Spleen (tissue), 11 donors: ENCODE measurements around the gene SLC7A6OS. TPM values are rescaled to one million over a fixed set of nuclear protein-coding genes. Genes with fewer than 3 reads are reported as not detected.

Experiments
- DNase-seq: peaks from one replicate; pipeline ENCODE4 v3.0.0-alpha.2; 2020
- H3K27ac ChIP-seq, 8 donors: fragments of 200-600 bp; sonication (generic) in 7 of 8; 1 replicate in 4 of 8; 2 replicates in 4 of 8; pipeline versions ENCODE4 v1.5.0 to v1.8.0; 2016 to 2021; ENCODE audit warnings: inconsistent platforms in 4 of 8, mild to moderate bottlenecking in 4 of 8, moderate library complexity in 1 of 8
- H3K27me3 ChIP-seq, 7 donors: fragments of 200-600 bp; sonication (generic) in 6 of 7; replicated peaks in 1 of 7; 1 replicate in 4 of 7; 2 replicates in 3 of 7; pipeline versions ENCODE4 v1.5.0 to v1.8.0; 2016 to 2021; ENCODE audit warnings: inconsistent platforms in 3 of 7, mild to moderate bottlenecking in 1 of 7
- H3K36me3 ChIP-seq, 6 donors: fragments of 200-600 bp; sonication (generic) in 5 of 6; 1 replicate in 4 of 6; 2 replicates in 2 of 6; pipeline versions ENCODE4 v1.5.0 to v1.8.0; 2016 to 2021; ENCODE audit warnings: inconsistent platforms in 2 of 6
- H3K4me1 ChIP-seq, 6 donors: fragments of 200-600 bp; sonication (generic) in 5 of 6; 1 replicate in 3 of 6; 2 replicates in 3 of 6; pipeline versions ENCODE4 v1.5.0 to v1.8.0; 2016 to 2021; ENCODE audit warnings: inconsistent platforms in 3 of 6
- H3K4me3 ChIP-seq, 8 donors: fragments of 200-600 bp; sonication (generic) in 7 of 8; 1 replicate in 4 of 8; 2 replicates in 4 of 8; pipeline versions ENCODE4 v1.5.0 to v1.8.0; 2016 to 2021; ENCODE audit warnings: inconsistent platforms in 4 of 8, mild to moderate bottlenecking in 4 of 8, moderate library complexity in 2 of 8
- H3K9me3 ChIP-seq, 8 donors: fragments of 200-600 bp; sonication (generic) in 7 of 8; 1 replicate in 4 of 8; 2 replicates in 4 of 8; pipeline versions ENCODE4 v1.5.0 to v1.8.0; 2016 to 2021; ENCODE audit warnings: inconsistent platforms in 4 of 8
- POLR2A ChIP-seq, 3 donors: fragments of 450-650 bp; IDR thresholded peaks; one replicate each; pipeline ENCODE4 v1.5.1; 2017; ENCODE audit warnings: antibody characterized with exemption in 3 of 3, mild to moderate bottlenecking in 1 of 3
- POLR2AphosphoS5 ChIP-seq, 3 donors: sonication (generic); formaldehyde crosslinking; IDR thresholded peaks; one replicate each; pipeline ENCODE4 v1.5.1; 2017; ENCODE audit warnings: antibody characterized with exemption in 3 of 3
- WGBS, 5 donors: extraction: QIAGEN DNeasy Blood & Tissue Kit in 3 of 5; methylation state at CpG; one replicate each; pipeline versions ENCODE4 v1.1.5 to v1.1.7; 2013 to 2018; 5-methylcytosine and 5-hydroxymethylcytosine counted together
- intact Hi-C: fragments of 100-400 bp; cut with DNase I; formaldehyde crosslinking; loops from one replicate; pipeline ENCODE4 v1.15.0; 2023; ENCODE audit warnings: low total_unique reads
- polyA plus RNA-seq, 3 donors: library from polyadenylated mRNA; stranded (reverse); fragments of 200-250 nt; gene quantifications; one replicate each; pipeline ENCODE4 v1.2.1, GENCODE V29; 2013
- total RNA-seq, 7 donors: library from RNA; depleted of rRNA in 3 of 7; stranded (reverse); fragments of >200 nt in 3 of 7; fragmentation: NEBNext Ultra II Directional in 4 of 7; extraction: Animal tissue kit (Norgen Biotek cat#: 25700) in 4 of 7; gene quantifications; one replicate each; pipeline versions ENCODE4 v1.1.0 to v1.2.1, GENCODE V29; 2016 to 2021
- TF ChIP-seq, protein P1 (sequence below), 11 experiments: fragments of 200-600 bp in 7 of 11; fragments of 450-650 bp in 4 of 11; sonication (generic) in 4 of 11; IDR thresholded peaks in 8 of 11; conservative IDR thresholded peaks in 3 of 11; 1 replicate in 7 of 11; 2 replicates in 4 of 11; pipeline versions ENCODE4 v1.4.0 to v1.8.0; 2016 to 2021; ENCODE audit warnings: antibody characterized with exemption in 11 of 11, inconsistent platforms in 4 of 11, mild to moderate bottlenecking in 1 of 11
- donor health status: healthy with polysubstance abuse.
- donor health status: DM: no; HTN: no; CAD: no; lungs with moderate emphysema.
- donor health status: DM: no; HTN: no; CAD: no.
- donor health status: Bipolar disorder and iron deficiency.
- donor health status: healthy.
- donor health status: DM: no; HTN: no; CAD: no.
- donor health status: DM: yes; HTN: yes; CAD: no.

The SLC7A6OS gene
- total and polyA plus RNA-seq, 10 donors, result 7.5 to 30.6 (median 23.5) TPM

DNA sequence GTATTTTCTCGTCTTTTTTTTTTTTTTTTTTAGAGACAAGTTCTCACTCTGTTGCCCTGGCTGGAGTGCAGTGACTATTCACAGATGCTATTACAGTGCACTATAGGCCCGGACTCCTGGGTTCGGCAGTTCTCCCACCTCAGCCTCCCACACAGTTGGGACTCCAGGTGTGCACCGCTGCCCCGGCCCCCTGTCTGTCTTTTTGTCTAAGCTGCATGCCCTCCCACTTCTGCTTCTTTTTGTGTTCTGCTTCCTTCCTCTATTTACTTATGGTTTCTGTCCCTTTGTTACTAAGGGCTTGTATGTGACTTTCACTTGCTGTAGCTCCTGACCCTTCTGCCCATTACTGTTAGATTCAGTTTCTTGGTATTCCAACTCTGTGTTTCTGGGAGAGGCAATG lies 25.9 kb downstream of the SLC7A6OS start:
- Histone ChIP-seq H3K36me3 (peaks cover 0 to 53% (median 3%) of the 10 kb centered on the region in 6 donors), H3K9me3 (no peaks in the 10 kb centered on the region), H3K4me3 (peak overlapping the region in 2 of 8 donors; percentile 4 to 52), H3K4me1 (peaks cover 66 to 100% (median 77%) of the 10 kb centered on the region in 6 donors), H3K27me3 (no peaks in the 10 kb centered on the region), H3K27ac (peak overlapping the region; percentile 64 to 92 (median 82))
- TF ChIP-seq, protein P1, sequence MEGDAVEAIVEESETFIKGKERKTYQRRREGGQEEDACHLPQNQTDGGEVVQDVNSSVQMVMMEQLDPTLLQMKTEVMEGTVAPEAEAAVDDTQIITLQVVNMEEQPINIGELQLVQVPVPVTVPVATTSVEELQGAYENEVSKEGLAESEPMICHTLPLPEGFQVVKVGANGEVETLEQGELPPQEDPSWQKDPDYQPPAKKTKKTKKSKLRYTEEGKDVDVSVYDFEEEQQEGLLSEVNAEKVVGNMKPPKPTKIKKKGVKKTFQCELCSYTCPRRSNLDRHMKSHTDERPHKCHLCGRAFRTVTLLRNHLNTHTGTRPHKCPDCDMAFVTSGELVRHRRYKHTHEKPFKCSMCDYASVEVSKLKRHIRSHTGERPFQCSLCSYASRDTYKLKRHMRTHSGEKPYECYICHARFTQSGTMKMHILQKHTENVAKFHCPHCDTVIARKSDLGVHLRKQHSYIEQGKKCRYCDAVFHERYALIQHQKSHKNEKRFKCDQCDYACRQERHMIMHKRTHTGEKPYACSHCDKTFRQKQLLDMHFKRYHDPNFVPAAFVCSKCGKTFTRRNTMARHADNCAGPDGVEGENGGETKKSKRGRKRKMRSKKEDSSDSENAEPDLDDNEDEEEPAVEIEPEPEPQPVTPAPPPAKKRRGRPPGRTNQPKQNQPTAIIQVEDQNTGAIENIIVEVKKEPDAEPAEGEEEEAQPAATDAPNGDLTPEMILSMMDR (IDR thresholded peaks at IDR 0.05 in 8 of 11, conservative IDR thresholded peaks at IDR 0.05 in 3 of 11), result peak in 1 of 11 experiments; percentile 7
- TF ChIP-seq POLR2AphosphoS5 (IDR thresholded peaks at IDR 0.05), result peak in 2 of 3 donors; percentile 50 to 67
- no peak for TF ChIP-seq POLR2A (IDR thresholded peaks at IDR 0.05)
- peak; percentile 89 for DNase-seq
- intact Hi-C loops, result no loop called here
- 9 to 27% (median 13%) methylated on average over 5 of the region's 5 CpGs for WGBS, 5 donors

DNA sequence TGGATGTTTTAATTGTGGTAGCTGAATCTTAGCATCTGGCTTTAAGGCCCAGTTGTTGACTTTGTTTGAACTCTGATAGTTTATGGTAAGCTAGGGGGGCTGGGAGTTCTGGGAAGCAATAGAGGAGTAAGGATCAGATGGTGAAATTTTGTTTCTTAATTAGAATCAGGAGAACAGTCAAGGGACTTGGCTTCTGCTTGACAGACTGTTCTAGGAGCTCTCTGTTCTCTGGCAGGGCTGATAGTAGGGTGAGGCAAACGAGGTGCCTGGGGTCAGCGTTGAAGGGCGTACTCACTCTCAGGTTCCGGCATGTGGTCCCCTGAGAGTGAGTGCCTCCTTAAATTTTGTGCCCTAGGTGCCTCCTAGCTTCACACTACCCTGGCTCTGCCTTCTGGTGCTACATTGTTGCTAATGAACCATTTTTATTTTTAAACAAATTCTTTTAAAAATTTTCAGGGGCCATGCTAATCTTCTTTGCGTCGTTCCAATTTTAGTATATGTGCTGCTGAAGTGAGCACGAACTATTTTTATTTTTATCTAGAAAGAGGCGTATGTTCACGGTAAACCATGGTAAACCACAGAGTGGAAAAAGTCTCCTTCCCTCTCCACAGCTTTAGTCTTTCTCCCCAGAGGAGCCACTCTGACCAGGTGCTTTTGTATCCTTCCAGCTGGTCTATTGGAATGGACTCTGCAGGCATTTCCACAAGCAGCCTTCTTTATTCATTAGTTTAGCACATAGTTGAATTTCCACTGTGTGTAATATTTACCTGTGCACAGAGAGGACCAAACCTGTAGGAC lies 26.7 kb downstream of the SLC7A6OS start:
- intact Hi-C loops, result no loop called here
- H3K9me3 ChIP-seq, result no peaks in the 10 kb centered on the region
- TF ChIP-seq POLR2A (IDR thresholded peaks at IDR 0.05), result no peak
- TF ChIP-seq, protein P1 (IDR thresholded peaks at IDR 0.05 in 8 of 11, conservative IDR thresholded peaks at IDR 0.05 in 3 of 11), result no peak
- TF ChIP-seq POLR2AphosphoS5 (IDR thresholded peaks at IDR 0.05), result no peak
- no peaks in the 10 kb centered on the region for H3K27me3 ChIP-seq
- peak overlapping the region; percentile 64 to 92 (median 82) for H3K27ac ChIP-seq
- peaks cover 58 to 99% (median 69%) of the 10 kb centered on the region in 6 donors for H3K4me1 ChIP-seq
- peak overlapping the region in 2 of 8 donors; percentile 4 to 52 for H3K4me3 ChIP-seq
- no peak for DNase-seq
- 31 to 52% (median 45%) methylated on average over 9 of the region's 9 CpGs for WGBS, 5 donors
- peaks cover 0 to 55% (median 4%) of the 10 kb centered on the region in 6 donors for H3K36me3 ChIP-seq

DNA sequence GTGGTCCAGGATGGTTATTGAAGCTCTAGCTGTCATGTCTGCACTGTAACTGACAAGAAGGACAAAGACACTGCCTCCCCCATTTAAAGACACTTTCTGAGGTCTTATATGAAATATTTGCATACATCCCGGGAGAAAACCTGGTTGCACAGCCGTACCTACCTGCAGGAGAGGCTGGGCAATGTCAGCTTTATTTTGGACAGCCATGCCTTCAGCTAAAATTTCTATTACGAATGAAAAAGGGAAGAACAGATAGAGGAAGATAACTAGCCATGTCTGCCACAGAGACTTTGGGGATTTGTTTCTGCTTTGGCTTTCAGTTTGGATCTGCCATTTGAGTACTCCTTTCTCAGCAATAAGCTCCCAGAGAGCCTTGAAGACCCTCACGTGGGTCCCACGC lies 27.4 kb downstream of the SLC7A6OS start:
- WGBS, 5 donors, result 43 to 53% (median 46%) methylated on average over 5 of the region's 5 CpGs
- Histone ChIP-seq H3K36me3 (peaks cover 0 to 55% (median 4%) of the 10 kb centered on the region in 6 donors), H3K27me3 (no peaks in the 10 kb centered on the region), H3K4me1 (peaks cover 53 to 93% (median 63%) of the 10 kb centered on the region in 6 donors), H3K4me3 (peak overlapping the region in 1 of 8 donors; percentile 52), H3K9me3 (no peaks in the 10 kb centered on the region), H3K27ac (peak overlapping the region; percentile 64 to 92 (median 82))
- peak in 1 of 3 donors; percentile 2 for TF ChIP-seq POLR2AphosphoS5 (IDR thresholded peaks at IDR 0.05)
- no peak for TF ChIP-seq POLR2A (IDR thresholded peaks at IDR 0.05)
- TF ChIP-seq, protein P1 (IDR thresholded peaks at IDR 0.05 in 8 of 11, conservative IDR thresholded peaks at IDR 0.05 in 3 of 11), result no peak
- intact Hi-C loops, result no loop called here
- no peak for DNase-seq

DNA sequence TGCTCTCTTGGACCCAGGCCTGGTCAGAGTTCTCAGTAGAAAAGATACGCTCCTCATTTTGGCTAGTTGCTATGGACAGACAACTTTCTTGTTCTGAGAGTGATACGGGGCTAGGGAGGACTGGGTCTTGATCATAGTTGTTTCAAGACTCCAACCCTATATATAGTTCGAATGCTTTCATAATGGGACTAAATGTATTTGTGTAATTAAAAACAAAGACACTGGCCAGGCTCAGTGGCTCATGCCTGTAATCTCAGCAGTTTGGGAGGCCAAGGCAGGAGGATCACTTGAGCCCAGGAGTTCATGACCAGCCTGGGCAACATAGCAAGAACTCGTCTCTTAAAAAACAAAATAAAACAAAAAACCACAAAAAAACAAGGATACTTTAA lies 28.7 kb downstream of the SLC7A6OS start:
- no peaks in the 10 kb centered on the region for H3K9me3 ChIP-seq
- peak overlapping the region in 3 of 8 donors; percentile 23 to 84 (median 37) for H3K27ac ChIP-seq
- no peak overlapping the region for H3K4me3 ChIP-seq
- peaks cover 0 to 54% (median 4%) of the 10 kb centered on the region in 6 donors for H3K36me3 ChIP-seq
- H3K27me3 ChIP-seq, result no peaks in the 10 kb centered on the region
- peaks cover 40 to 88% (median 50%) of the 10 kb centered on the region in 6 donors for H3K4me1 ChIP-seq
- TF ChIP-seq POLR2A (IDR thresholded peaks at IDR 0.05), result no peak
- no peak for TF ChIP-seq POLR2AphosphoS5 (IDR thresholded peaks at IDR 0.05)
- TF ChIP-seq, protein P1 (IDR thresholded peaks at IDR 0.05 in 8 of 11, conservative IDR thresholded peaks at IDR 0.05 in 3 of 11), result no peak
- 79 to 94% (median 89%) methylated on average over 4 of the region's 4 CpGs for WGBS, 5 donors
- DNase-seq, result no peak
- intact Hi-C loops, result no loop called here
